GM23338 (cell line): ENCODE measurements around the gene PDK4. TPM values are rescaled to one million over a fixed set of nuclear protein-coding genes. Genes with fewer than 3 reads are reported as not detected.

ENCODE experiments used
- ATAC-seq: fragments of 200-7000 bp; cut with Tn5 transposase; 3 replicates; pipeline ENCODE4 v1.9.1; 2020
- DNase-seq: peaks from one replicate; pipeline ENCODE4 v3.0.0-alpha.2; 2015; ENCODE audit warnings: low spot score
- H2AFZ ChIP-seq: fragments of 200-600 bp; sonication (generic); 2 replicates; pipeline ENCODE4 v1.8.0; 2016; ENCODE audit warnings: antibody characterized with exemption, mild to moderate bottlenecking, moderate library complexity
- H3F3A ChIP-seq: fragments of 200-600 bp; sonication (generic); replicated peaks from 2 replicates; pipeline ENCODE4 v1.8.0; 2017; ENCODE audit warnings: antibody characterized with exemption, mixed run types, low read depth
- H3K27ac ChIP-seq: fragments of 200-600 bp; sonication (generic); 2 replicates; pipeline ENCODE4 v1.6.1; 2016; ENCODE audit warnings: low read depth
- H3K27me3 ChIP-seq: fragments of 200-600 bp; sonication (generic); 2 replicates; pipeline ENCODE4 v1.8.0; 2016; ENCODE audit warnings: mild to moderate bottlenecking, mixed run types, moderate library complexity; ENCODE audit not compliant: insufficient read depth
- H3K36me3 ChIP-seq: fragments of 200-600 bp; sonication (generic); 2 replicates; pipeline ENCODE4 v1.8.0; 2016; ENCODE audit warnings: mild to moderate bottlenecking; ENCODE audit not compliant: insufficient read depth
- H3K4me1 ChIP-seq: fragments of 200-600 bp; sonication (generic); 2 replicates; pipeline ENCODE4 v1.8.0; 2016; ENCODE audit warnings: mild to moderate bottlenecking, moderate library complexity; ENCODE audit not compliant: insufficient read depth
- H3K4me2 ChIP-seq: fragments of 200-600 bp; sonication (generic); 2 replicates; pipeline ENCODE4 v1.7.1; 2017; ENCODE audit warnings: mixed run types
- H3K4me3 ChIP-seq: fragments of 200-600 bp; sonication (generic); 2 replicates; pipeline ENCODE4 v1.6.1; 2016; ENCODE audit warnings: mixed run types
- H3K79me2 ChIP-seq: fragments of 200-600 bp; sonication (generic); replicated peaks from 2 replicates; pipeline ENCODE4 v1.8.0; 2017; ENCODE audit warnings: mild to moderate bottlenecking; ENCODE audit not compliant: insufficient read depth
- H3K9me2 ChIP-seq: fragments of 200-600 bp; sonication (generic); 2 replicates; pipeline ENCODE4 v1.8.0; 2017; ENCODE audit not compliant: insufficient read depth
- H4K20me1 ChIP-seq: fragments of 200-600 bp; sonication (generic); replicated peaks from 2 replicates; pipeline ENCODE4 v1.8.0; 2017; ENCODE audit warnings: mild to moderate bottlenecking; ENCODE audit not compliant: insufficient read depth
- H3K27ac Mint-ChIP-seq: 2 replicates; pipeline ENCODE4 v1.8.0; 2020; ENCODE audit warnings: inconsistent platforms, mild to moderate bottlenecking, moderate library complexity, mixed read lengths
- H3K27me3 Mint-ChIP-seq: 3 replicates; pipeline ENCODE4 v1.8.0; 2022; ENCODE audit warnings: low read depth, mild to moderate bottlenecking, moderate library complexity, mixed read lengths, inconsistent platforms; ENCODE audit not compliant: insufficient read depth, poor library complexity
- H3K36me3 Mint-ChIP-seq: 3 replicates; pipeline ENCODE4 v1.8.0; 2021; ENCODE audit warnings: low read depth, mild to moderate bottlenecking, inconsistent platforms, moderate library complexity, mixed read lengths
- H3K4me1 Mint-ChIP-seq: 3 replicates; pipeline ENCODE4 v1.8.0; 2020; ENCODE audit warnings: mild to moderate bottlenecking, inconsistent platforms, mixed read lengths
- H3K4me3 Mint-ChIP-seq: 3 replicates; pipeline ENCODE4 v1.8.0; 2021; ENCODE audit warnings: moderate library complexity, mild to moderate bottlenecking, inconsistent platforms, mixed read lengths
- H3K9me3 Mint-ChIP-seq: 3 replicates; pipeline ENCODE4 v1.8.0; 2020; ENCODE audit warnings: moderate library complexity, mild to moderate bottlenecking, inconsistent platforms, mixed read lengths
- CTCF ChIP-seq, 2 experiments: fragments of 200-600 bp in 1 of 2; sonication (generic) in 1 of 2; conservative IDR thresholded peaks; 2 replicates each; pipeline versions ENCODE4 v1.5.1 to v1.6.1; 2016 to 2017; ENCODE audit warnings: antibody characterized with exemption in 2 of 2, low read depth in 2 of 2, mild to moderate bottlenecking in 2 of 2, moderate library complexity in 1 of 2
- ETS1 ChIP-seq: IDR thresholded peaks from 2 replicates; pipeline ENCODE4 v1.6.1; 2016; ENCODE audit warnings: antibody characterized with exemption
- REST ChIP-seq: IDR thresholded peaks from one replicate; pipeline ENCODE4 v1.6.1; 2018; ENCODE audit warnings: antibody characterized with exemption; ENCODE audit not compliant: unreplicated experiment
- ZNF114 ChIP-seq: fragments of 250-450 bp; sonication (Bioruptor Pico); IDR thresholded peaks from 2 replicates; pipeline ENCODE4 v1.5.0; 2020; ENCODE audit warnings: mild to moderate bottlenecking, moderate library complexity
- ZNF331 ChIP-seq: fragments of 250-450 bp; sonication (Bioruptor Pico); IDR thresholded peaks from 2 replicates; pipeline ENCODE4 v1.5.0; 2020; ENCODE audit warnings: low read depth, mild to moderate bottlenecking, moderate library complexity
- ZNF462 ChIP-seq: fragments of 250-450 bp; sonication (Bioruptor Pico); IDR thresholded peaks from 2 replicates; pipeline ENCODE4 v1.5.0; 2020; ENCODE audit warnings: mild to moderate bottlenecking, moderate library complexity
- polyA plus RNA-seq: library from polyadenylated mRNA; unstranded; fragments of >200 nt; fragmentation: Nextera tagmentation; extraction: Ambion mirVana; gene quantifications from 2 replicates; pipeline ENCODE4 v1.2.1, GENCODE V29; 2016
- total RNA-seq: library from RNA; depleted of rRNA; stranded (reverse); fragments of >200 nt; shearing (Covaris generic); gene quantifications from 2 replicates; pipeline ENCODE4 v1.2.3, GENCODE V29; 2014

PDK4 gene
- total and polyA plus RNA-seq, 2 experiments from 2014 or later, result 0.32 TPM; not detected in 1

GRCh38 chr7:95623788-95624187 is 27.5 kb upstream of the PDK4 start (continued):
- no peak for TF ChIP-seq REST
- TF ChIP-seq ETS1, result no peak
- no peak for TF ChIP-seq ZNF114

- no peak overlapping the region for H3K4me2 ChIP-seq
- H3K27me3 ChIP-seq, result no peaks in the 10 kb centered on the region
- no peaks in the 10 kb centered on the region for H3F3A ChIP-seq
- H3K4me1 ChIP-seq, result no peaks in the 10 kb centered on the region
- H2AFZ ChIP-seq, result no peak overlapping the region
- H3K9me2 ChIP-seq, result no peaks in the 10 kb centered on the region
- no peak for ATAC-seq
- DNase-seq, result no peak
- no peaks in the 10 kb centered on the region for H3K36me3 Mint-ChIP-seq
- no peaks in the 10 kb centered on the region for H3K9me3 Mint-ChIP-seq
- H3K4me1 Mint-ChIP-seq, result no peaks in the 10 kb centered on the region
- no peaks in the 10 kb centered on the region for H4K20me1 ChIP-seq
- no peak overlapping the region for H3K4me3 Mint-ChIP-seq
- no peak overlapping the region for H3K4me3 ChIP-seq
- peaks cover 1% of the 10 kb centered on the region for H3K27me3 Mint-ChIP-seq
- H3K36me3 ChIP-seq, result no peaks in the 10 kb centered on the region
- H3K27ac Mint-ChIP-seq, result no peak overlapping the region
- no peaks in the 10 kb centered on the region for H3K79me2 ChIP-seq
- H3K27ac ChIP-seq, result no peak overlapping the region
- TF ChIP-seq ZNF114 (no peak), REST (no peak), ZNF462 (CRISPR knock-in tag) (no peak), ETS1 (no peak), CTCF (conservative IDR thresholded peaks at IDR 0.05; ENCODE audit: low read depth in 2 of 2) (no peak), ZNF331 (CRISPR knock-in tag) (no peak)
Observed at GRCh38 chr7:95622859-95623258, 26.5 kb upstream of the PDK4 start.
